H1 (cell line): Measurements from ENCODE around the gene MAML3. TPM values are rescaled to one million over a fixed set of nuclear protein-coding genes. Genes with fewer than 3 reads are reported as not detected.

ENCODE experiments used
- GABPA ChIP-seq: IDR thresholded peaks from 2 replicates; pipeline ENCODE4 v1.6.1; 2011; ENCODE audit warnings: mild to moderate bottlenecking, low read length, moderate library complexity, borderline replicate concordance; ENCODE audit not compliant: insufficient read depth
- GTF2F1 ChIP-seq: IDR thresholded peaks from 2 replicates; pipeline ENCODE4 v1.6.1; 2012; ENCODE audit warnings: low read depth, low read length, improper control_type of control experiment, borderline replicate concordance
- KDM5A ChIP-seq: fragments of 200-600 bp; IDR thresholded peaks from 2 replicates; pipeline ENCODE4 v1.7.1; 2012; ENCODE audit warnings: mild to moderate bottlenecking, low read length, inconsistent platforms, mixed read lengths
- TAF1 ChIP-seq: IDR thresholded peaks from 2 replicates; pipeline ENCODE4 v1.6.1; 2011; ENCODE audit warnings: mild to moderate bottlenecking, low read depth, low read length
- TCF12 ChIP-seq: IDR thresholded peaks from 2 replicates; pipeline ENCODE4 v1.6.1; 2011; ENCODE audit warnings: low read depth, mild to moderate bottlenecking, low read length
- YY1 ChIP-seq: IDR thresholded peaks from 2 replicates; pipeline ENCODE4 v1.6.1; 2011; ENCODE audit warnings: low read depth, mild to moderate bottlenecking, low read length
- polyA plus RNA-seq, 7 experiments: library from polyadenylated mRNA; depleted of rRNA in 3 of 7; stranded (reverse) in 5 of 7; unstranded in 2 of 7; fragments of >200 nt in 5 of 7; fragments of 200-250 nt in 2 of 7; gene quantifications; 1 replicate in 5 of 7; 2 replicates in 1 of 7; 4 replicates in 1 of 7; pipeline versions ENCODE4 v1.2.1 to v1.2.3, GENCODE V29; 2011 to 2013; ENCODE audit warnings: missing spikeins in 2 of 7, mixed read lengths in 2 of 7
- total RNA-seq: library from RNA; stranded (reverse); fragmentation: NEBNext Ultra II Directional; extraction: Animal tissue kit (Norgen Biotek cat#: 25700); gene quantifications from 2 replicates; pipeline ENCODE4 v1.2.1, GENCODE V29; 2021
- TF ChIP-seq, protein P1 (sequence below): IDR thresholded peaks from 2 replicates; pipeline ENCODE4 v1.6.1; 2012; ENCODE audit warnings: inconsistent platforms

The MAML3 gene
- total and polyA plus RNA-seq, 2 of the 8 experiments (the other 6 are each of a cell fraction or from before 2014, with no cell fraction given): 2.1 to 5.7 TPM

GRCh38 chr4:140056015-140056414 lies 98.0 kb downstream of the MAML3 start (continued):
- TF ChIP-seq GABPA: no peak
- TF ChIP-seq YY1: no peak
- TF ChIP-seq KDM5A: no peak
- TF ChIP-seq, protein P1, sequence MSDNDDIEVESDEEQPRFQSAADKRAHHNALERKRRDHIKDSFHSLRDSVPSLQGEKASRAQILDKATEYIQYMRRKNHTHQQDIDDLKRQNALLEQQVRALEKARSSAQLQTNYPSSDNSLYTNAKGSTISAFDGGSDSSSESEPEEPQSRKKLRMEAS: no peak
- TF ChIP-seq TCF12: no peak
- TF ChIP-seq TAF1: no peak
- no peak for TF ChIP-seq GTF2F1
